HG03064 (cell line): ENCODE results near the gene SPRED1.
"Not testable (repeated sequence)": the region's sequence is repeated elsewhere in the genome, so short reads cannot be mapped to it uniquely, and the experiment has no call there.

Experiments used
- ATAC-seq: cut with Tn5 transposase; IDR thresholded peaks from one replicate; pipeline ENCODE4 v1.9.1; 2021; ENCODE audit warnings: low read depth; ENCODE audit not compliant: unreplicated experiment

Gene SPRED1

DNA sequence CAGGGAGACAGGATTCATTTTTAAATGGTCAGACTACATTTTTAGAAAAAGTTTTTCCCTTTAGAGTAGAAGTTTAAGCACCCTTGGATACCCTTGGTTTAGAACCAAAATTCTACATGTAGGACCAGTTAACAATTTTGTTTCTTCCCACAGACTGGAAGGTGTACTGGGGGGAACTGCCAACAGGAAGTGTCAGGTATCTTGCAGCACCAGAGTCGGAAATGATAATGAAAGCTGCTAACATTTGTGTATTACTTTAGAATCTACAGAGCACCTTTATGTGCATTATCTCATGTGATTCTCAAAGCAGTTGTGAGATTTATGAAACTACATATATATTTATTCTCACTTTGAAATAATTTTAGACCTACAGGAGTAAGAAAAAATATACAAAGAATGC is 21.5 kb downstream of the SPRED1 start:
- ATAC-seq: no peak

DNA sequence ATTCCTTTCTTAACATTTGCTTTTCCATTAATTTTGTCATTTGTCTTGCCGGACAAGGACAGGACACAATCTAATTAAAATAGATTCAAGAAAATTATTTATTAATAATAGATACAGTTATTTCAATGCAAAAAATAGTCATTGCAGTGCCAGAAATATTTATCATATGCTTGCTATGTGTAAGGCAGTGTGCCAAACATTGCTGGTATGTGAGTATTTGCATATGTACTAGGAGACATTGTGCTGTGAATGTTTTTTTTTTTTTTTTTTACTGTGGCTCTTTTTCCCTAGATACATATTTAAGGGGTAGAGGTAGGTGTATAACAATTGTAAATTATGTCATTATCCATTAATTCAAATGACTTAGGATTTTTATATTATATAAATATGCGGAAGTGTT is 23.3 kb downstream of the SPRED1 start:
- ATAC-seq: no peak

DNA sequence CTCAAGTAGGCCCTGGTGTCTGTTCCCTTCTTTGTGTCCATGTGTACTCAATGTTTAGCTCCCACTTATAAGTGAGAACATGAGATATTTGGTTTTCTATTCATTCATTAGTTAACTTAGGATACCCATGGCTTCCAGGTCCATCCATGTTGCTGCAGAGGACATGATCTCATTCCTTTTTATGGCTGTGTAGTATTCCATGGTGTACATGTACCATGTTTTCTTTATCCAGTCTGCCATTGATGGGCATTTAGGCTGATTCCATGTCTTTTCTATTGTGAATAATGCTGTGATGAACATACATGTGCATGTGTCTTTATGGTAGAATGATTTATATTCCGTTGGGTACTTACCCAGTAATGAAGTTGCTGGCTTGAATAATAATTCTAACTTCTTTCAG is 24.6 kb downstream of the SPRED1 start:
- not testable (repeated sequence) for ATAC-seq

DNA sequence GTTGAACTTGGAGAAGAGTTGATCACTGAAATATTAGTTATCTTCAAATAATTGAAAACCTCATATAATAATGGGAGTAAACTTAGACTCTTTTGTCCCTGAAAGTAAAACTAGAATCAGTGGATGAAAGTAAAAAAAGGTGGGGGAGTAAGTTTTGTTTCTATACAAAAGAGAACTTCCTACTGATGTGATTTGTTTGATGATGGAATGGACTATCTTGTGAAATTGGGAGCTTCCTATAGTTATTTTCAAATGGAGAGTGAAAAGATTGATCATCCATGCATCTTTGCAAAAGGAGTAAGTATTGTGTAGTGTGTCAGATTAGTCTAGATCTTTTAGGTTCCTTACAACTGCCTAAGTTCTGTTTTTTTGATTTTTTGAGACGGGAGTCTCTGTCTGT is 28.4 kb downstream of the SPRED1 start:
- no peak for ATAC-seq

DNA sequence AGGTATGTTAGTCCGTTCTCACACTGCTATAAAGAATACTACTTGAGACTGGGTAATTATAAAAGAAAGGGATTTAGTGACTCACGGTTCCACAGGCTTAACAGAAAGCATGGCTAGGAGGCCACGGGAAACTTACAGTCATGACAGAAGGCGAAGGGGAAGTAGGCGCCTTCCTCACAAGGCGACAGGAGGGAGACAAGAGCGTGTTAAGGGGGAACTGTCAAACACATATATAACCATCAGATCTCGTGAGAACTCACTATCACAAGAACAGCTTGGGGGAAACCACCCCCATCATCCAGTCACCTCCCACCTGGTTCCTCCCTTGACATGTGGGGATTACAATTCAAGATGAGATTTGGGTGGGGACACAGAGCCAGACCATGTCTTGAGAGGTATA is 30.4 kb downstream of the SPRED1 start:
- no peak for ATAC-seq

DNA sequence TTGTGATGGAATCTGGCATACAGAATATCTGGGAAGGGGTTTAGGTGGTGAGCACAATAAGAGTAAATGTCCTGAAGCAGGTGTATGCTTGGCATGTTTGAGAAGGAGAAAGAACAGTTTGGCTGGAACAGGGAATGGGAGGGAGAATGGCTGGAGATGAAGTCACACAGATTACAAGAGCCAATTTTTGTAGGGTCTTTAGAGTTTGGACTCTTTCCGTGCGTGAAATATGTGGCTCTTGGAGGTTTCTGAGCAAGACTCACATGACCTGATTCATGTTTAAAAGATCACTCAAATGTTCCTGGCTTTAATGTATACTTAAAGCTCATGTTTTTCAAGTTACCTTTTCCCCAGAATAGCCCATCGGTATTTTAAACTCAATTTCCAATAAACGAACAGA is 32.8 kb downstream of the SPRED1 start:
- ATAC-seq: no peak

DNA sequence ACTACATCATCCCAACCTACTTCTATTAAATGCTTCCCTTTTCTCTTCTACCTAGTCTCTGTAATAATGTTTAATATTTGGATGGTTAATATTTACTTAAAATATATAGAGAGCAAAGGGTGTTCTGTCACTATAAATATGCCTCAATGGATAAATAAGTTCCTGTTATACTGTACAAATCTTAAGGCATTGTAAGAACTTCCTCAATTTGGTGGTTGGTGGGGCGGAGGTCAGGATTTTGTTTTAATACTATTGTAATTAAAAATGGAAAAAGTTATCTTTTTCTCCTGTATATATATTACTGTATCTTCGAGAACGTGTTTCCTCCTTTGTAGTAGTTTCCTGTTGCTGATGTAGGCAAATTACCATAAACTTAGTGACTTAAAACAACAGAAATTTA is 41.5 kb downstream of the SPRED1 start:
- no peak for ATAC-seq

DNA sequence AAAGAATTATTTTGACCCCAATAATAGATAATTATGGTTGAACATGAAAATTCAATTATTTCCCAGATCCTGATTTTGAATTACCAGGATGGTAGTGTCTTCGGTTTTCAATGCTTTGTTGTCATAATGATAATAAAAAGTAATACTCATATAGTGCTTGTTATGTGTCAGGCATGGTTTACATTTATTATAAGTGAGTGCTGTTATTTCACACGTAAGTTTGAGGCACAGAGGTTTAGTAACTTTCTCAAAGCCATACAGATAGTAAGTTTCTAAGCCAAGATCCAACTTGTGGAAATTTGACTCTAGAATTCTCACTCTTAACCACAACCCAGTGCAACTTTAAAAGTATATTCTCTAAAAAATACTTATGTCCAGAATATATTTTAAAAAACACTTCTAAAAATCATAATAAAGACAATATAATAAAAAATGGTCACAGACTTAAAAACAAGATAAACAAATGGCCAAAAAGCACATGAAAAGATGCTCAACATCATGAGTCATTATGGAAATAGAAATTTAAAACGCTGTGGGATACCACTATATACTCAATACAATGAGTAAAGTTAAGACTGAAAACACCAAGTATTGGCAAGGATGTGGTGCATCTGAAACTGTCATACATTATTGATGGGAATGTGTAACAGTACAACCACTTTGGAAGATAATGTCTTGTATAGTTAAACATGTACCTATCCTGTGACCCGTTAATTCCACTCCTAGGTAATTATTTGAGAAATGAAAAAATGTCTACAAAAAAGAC is 45.2 kb downstream of the SPRED1 start:
- no peak for ATAC-seq

DNA sequence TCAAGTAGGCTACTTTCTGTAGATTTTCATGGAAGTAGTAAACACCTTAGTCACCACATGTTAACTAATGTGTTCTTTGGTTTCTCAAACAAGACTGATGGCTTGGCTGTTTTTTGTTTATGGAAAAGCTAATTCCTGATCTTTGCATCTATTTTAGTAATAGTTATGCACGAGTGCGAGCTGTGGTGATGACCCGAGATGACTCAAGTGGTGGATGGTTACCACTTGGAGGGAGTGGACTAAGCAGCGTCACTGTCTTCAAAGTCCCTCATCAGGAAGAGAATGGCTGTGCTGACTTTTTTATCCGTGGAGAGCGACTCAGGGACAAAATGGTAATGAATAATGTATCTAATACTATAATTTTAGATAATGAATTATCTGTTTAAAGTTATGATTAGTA is 46.6 kb downstream of the SPRED1 start:
- no peak for ATAC-seq

DNA sequence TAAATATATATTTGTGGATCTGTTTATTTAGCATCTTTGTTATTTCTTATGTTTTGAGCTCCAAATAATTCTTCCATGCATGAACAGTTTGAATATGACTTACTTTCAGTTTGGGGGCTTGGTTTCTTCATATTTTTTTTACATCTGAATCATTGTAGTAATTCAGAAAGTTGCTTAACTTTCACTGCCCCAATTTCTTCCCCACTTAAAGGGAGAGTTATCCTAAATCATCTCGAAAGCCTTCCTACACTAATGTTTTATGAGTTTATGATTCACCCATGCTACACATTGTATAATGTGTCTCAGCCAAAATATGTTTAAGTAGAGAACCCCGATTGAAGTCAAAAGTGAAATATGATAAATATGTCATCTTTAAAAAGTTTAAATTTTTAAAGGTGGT is 47.8 kb downstream of the SPRED1 start:
- no peak for ATAC-seq

DNA sequence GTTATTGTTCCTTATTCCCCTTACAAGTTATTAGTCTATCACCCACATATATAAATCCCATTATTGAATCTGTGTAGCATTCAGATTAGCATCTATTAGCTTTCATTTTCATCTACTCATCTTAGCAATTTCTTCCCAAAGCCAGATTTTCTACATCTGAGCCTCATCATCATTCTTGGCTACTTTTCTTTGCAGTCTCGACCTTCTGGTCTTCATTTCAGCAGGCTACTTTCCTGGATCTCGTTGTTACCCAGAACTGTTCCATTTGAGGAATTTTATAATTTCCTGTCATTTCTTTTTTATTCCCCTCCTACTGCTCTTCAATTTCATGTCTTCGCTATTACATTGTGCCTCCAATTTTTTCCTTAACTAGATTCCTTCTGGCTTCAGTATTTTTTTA is 51.8 kb downstream of the SPRED1 start:
- no peak for ATAC-seq

DNA sequence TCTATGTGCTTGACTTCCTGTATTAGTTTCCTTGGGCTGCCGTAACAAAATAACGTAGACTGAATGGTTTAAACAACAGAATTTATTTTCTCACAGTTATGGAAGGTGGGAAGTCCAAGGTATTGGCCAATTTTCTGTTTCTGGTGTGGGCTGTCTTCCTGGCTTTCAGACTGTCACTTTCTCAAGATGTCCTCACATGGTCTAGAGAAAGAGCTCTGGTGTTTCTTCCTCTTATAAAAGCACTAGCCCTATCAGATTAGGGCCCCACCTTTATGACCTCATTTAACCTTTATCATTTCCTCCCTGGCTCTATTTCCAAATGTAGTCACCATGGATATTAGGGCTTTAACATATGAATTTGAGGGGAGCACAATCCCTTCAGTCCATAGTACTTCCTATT is 54.6 kb downstream of the SPRED1 start:
- no peak for ATAC-seq

DNA sequence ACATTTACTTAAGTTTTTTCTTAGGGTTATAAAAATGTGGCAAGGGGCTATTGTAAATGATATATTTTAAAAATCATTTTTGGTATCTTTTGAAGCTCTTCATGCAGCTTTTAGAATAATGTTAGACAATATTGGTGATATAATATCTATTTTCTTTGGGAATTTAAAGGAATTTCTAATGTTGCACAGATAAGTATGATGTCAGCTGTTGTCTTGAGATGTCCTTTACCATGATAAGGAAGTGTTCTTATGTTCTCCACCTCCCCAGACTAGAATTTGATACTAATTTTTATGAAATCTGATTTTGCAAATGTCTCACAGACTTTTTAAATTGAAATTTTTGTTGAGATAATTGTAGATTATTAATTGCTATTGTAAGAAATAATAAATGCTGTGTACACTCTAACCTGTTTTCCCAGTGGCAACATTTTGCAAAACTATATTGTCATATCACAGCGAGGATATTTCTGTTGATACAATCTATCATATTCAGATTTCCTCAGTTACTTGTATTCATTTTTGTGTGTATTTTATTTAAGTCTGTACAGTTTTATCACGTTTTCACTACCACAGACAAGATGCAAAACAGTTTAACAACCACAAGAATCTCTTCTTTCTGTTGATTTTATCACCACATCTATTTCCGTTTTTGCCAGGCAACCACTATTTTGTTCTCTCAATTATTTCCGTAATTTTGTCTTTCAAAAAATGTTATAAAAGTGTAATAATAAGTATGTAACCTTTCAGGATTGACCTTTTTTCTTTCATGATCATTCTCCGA is 55.4 kb downstream of the SPRED1 start:
- no peak for ATAC-seq

DNA sequence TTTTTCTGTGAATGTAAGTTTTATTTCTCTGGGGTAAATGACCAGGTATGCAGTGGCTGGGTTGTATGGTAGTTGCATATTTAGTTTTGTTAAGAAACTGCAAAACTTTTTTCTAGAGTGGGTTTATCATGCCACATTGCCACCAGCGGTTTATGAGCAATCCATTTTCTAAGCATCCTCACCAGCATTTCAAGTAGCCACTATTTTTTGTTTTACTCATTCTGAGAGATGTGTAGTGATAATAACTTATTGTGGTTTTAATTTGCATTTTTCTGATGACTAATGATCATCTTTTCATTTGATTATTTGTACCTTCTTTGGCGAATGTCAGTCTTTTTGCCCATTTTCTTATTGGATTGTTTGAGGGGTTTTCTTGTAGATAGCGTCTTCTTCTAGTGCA is 56.2 kb downstream of the SPRED1 start:
- no peak for ATAC-seq

DNA sequence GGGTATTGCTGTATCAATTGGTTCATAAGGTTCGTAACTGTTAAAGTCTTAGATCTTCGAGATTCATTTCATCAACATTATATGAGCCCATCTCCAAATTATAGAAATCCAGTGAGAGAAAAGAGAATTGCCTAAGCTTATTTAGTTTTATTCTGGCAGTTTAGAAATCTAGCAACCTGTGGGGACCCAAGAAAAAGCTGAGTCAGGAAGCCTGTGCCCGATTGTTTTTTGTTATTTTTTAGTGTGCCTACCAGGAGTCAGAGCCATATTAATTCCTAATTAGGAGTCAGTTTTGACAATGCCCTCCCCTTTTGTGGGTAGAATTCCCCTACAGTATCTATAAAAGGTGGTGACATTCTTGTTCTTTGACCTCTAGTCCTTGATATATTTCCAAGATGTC is 59.6 kb downstream of the SPRED1 start:
- no peak for ATAC-seq

DNA sequence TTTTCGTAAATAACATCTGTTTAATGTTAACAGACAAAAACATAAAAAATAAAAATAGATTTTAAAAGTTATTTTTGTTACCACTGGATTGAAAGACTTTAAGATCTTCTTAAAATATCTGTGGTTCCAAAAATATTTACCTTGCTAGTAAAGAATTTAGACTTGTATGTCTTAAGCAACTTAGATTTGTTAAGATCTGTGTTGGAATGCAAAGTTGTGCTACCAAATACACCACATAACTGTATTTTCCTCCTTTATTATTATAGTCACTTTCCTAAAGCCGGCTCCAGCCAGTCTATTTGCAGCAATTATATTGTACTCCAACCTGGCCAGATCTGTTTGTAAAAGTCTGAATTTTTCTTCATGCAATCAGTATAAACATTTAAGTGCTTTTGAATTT is 63.7 kb downstream of the SPRED1 start:
- no peak for ATAC-seq

DNA sequence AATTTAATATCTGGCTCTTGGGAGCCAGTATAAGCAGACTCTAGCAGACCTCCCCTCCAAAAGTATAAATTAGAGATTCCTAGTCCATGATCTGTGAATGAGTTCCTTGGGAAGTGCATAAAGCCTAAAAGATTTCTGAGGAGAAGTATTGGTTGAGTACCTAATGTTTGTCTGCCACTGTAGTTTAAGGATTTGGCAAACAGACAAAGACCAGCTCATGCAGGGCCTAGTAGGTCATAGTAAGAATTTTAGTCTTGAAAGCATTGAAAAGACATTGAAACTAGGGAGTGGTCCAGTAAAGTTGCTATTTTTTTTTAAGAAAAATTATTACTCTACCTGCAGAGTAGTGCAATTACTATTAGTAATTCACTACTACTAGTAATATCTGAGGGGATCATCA is 67.5 kb downstream of the SPRED1 start:
- ATAC-seq: no peak

DNA sequence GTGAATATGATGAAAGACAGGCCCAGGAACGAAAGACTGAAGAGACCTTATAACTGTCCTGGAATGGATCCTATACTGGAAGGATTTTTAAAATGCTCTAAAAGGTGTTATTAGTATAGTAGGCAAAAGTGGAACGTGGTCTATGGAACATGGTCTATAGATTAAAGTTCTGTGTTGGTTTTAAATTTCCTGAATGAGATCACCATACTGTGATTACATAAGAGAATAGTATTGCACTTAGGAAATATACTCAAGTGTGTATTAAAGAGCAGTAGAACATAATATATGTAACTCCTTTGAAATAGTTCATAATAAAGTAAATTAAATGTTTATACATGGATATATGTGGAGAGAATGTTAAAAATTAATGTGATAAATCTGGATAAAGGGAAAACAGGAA is 68.2 kb downstream of the SPRED1 start:
- ATAC-seq: no peak

DNA sequence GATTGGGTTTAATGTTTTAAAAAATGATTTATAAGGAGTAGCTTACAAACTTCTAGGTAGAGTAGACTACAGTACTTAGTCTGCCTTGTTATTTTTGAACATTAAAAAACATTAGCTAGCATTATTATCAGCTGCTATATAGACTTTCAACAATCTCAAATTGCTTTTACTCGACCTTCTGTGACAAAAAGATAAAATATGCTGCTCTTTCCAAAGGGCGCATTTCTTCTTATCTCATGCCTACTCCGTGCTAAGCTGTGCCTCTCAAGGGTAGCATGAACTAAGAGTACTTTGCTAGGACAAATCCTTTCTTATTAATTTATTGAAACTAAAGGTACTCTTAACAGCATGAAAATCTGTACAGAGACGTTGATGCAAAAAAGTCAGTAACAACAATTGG is 71.3 kb downstream of the SPRED1 start:
- no peak for ATAC-seq

DNA sequence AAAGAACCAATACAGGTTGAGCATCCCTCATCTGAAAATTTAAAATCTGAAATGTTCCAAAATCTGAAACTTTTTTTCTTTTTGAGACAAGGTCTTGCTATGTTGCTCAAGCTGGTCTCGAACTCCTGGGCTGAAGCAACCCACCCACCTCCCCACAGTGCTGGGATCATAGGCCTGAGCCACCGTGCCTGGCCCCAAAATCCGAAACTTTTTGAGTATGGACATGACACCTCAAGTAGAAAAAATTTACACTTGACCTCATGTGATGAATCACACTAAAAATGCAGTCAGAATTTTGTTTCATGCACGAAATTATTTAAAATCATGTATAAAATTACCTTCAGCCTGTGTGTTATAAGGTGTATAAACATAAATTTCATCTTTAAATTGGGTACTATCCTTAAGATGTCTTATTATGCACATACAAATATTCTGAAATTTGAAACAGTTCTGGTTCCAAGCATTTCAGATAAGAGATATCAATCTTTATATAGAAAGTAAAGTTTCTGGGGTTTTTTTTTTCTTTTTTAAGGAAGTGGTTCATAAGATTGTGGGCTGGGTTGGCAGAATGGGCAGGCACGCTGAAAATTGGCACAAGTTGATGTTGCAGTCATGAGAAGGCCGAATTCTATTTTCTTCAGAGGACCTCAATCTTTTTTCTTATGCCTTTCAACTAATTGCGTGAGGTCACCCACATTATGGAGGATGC is 72.5 kb downstream of the SPRED1 start:
- ATAC-seq: no peak

DNA sequence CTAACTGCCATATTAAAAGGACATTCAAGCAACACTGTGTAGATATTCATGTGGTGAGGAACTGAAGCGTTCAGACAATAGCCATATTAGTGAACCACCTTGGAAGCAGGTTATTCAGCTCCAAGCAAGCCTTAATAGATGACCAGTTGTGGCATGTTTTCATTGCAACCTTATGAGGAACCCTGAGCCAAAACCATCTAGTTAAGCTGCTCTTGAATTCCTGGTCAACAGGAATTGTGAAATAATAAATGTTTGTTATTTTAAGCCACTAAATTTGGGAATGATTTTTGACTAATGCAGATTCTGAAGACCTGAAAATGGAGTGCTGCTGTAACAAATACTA is 73.0 kb downstream of the SPRED1 start:
- ATAC-seq: no peak

DNA sequence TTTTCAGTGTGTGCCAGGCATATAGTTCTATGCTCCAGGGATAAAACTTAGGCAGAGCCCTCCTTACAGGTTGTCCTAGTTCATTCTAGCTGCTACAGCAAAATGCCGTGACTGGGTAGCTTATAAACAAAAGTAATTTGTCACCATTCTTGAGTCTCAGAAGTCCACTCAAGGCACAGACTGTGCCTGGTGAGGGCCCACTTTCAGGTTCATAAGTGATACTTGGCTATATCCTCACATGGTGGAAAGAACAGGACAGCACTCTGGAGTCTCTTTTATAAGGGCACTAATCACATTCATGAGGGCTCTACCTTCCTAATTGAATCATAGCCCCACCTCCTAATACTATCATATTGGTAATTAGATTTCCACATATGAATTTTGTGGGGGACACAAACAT is 80.1 kb downstream of the SPRED1 start:
- ATAC-seq: no peak
